Fibroblast of pulmonary artery (primary cell): ENCODE measurements around the gene ZDHHC21.

ENCODE experiments used
- DNase-seq: peaks from one replicate; pipeline ENCODE4 v3.0.0-alpha.2; 2010; ENCODE audit warnings: low read depth
- H3K4me3 ChIP-seq: replicated peaks from 2 replicates; pipeline ENCODE4 v1.5.1; 2011; ENCODE audit warnings: low read depth, mild to moderate bottlenecking, control low read depth, low read length, moderate library complexity
- CTCF ChIP-seq: IDR thresholded peaks from 2 replicates; pipeline ENCODE4 v1.5.1; 2011; ENCODE audit warnings: mild to moderate bottlenecking, control low read depth, low read length, inconsistent platforms; ENCODE audit errors: missing control alignments

ZDHHC21 gene

GRCh38 chr9:14693251-14693861 lies at the start of gene ZDHHC21:
TSS of gene ZDHHC21 (minus strand) at chr9:14693432. CDS start at chr9:14674340, 19,092 bp downstream.
- TF ChIP-seq CTCF: no peak
- H3K4me3 ChIP-seq: peak within 1 kb of the TSS; percentile 78
- peak; percentile 55 for DNase-seq

- DNase-seq: no peak
- TF ChIP-seq CTCF: no peak
- H3K4me3 ChIP-seq: no peak overlapping the region
These were observed 48.1 kb upstream of the ZDHHC21 start for GRCh38 chr9:14741369-14741768.

GRCh38 chr9:14733133-14733532 lies 39.9 kb upstream of the ZDHHC21 start:
- no peak overlapping the region for H3K4me3 ChIP-seq

GRCh38 chr9:14731294-14731981 lies 38.2 kb upstream of the ZDHHC21 start:
- no peak for TF ChIP-seq CTCF
- H3K4me3 ChIP-seq: no peak overlapping the region
- DNase-seq: no peak

More at GRCh38 chr9:14733133-14733532, 39.9 kb upstream of the ZDHHC21 start:
- DNase-seq: no peak
- no peak for TF ChIP-seq CTCF

- DNase-seq: no peak
- no peak overlapping the region for H3K4me3 ChIP-seq
- no peak for TF ChIP-seq CTCF
These were observed 37.2 kb upstream of the ZDHHC21 start for GRCh38 chr9:14730461-14730898.

- H3K4me3 ChIP-seq: no peak overlapping the region
- DNase-seq: no peak
- TF ChIP-seq CTCF: no peak
These were observed 30.1 kb upstream of the ZDHHC21 start for GRCh38 chr9:14723301-14723700.
